CD4-positive, alpha-beta memory T cell (primary cell): Measurements from ENCODE around the gene MLLT6. TPM values are rescaled to one million over a fixed set of nuclear protein-coding genes. Genes with fewer than 3 reads are reported as not detected.

ENCODE experiments used
- CTCF ChIA-PET: fragments of 350-600 bp; sonication (Branson Sonifier 250); formaldehyde crosslinking; loops from one replicate; lab custom pipeline; 2021; ENCODE audit warnings: inconsistent platforms; ENCODE audit not compliant: partially characterized antibody; lab: Charles Lee
- POLR2A ChIA-PET: fragments of 350-600 bp; sonication (Branson Sonifier 250); formaldehyde crosslinking; loops from one replicate; lab custom pipeline; 2021; ENCODE audit not compliant: partially characterized antibody; lab: Charles Lee
- DNase-seq, 5 donors: peaks; one replicate each; pipeline versions ENCODE4 v3.0.0 to v3.0.0-alpha.2; 2020 to 2022; ENCODE audit warnings: mixed read lengths in 1 of 5
- H3K27ac ChIP-seq: one replicate; pipeline ENCODE4 v1.7.0; 2013; ENCODE audit warnings: low read depth, low read length
- H3K27me3 ChIP-seq: 2 replicates; pipeline ENCODE4 v1.7.0; 2013; ENCODE audit warnings: mild to moderate bottlenecking, low read length, moderate library complexity; ENCODE audit not compliant: insufficient read depth
- H3K36me3 ChIP-seq: 2 replicates; pipeline ENCODE4 v1.7.0; 2013; ENCODE audit warnings: mild to moderate bottlenecking, low read length, moderate library complexity; ENCODE audit not compliant: insufficient read depth
- H3K4me1 ChIP-seq: 2 replicates; pipeline ENCODE4 v1.7.0; 2013; ENCODE audit warnings: mild to moderate bottlenecking, low read length, moderate library complexity; ENCODE audit not compliant: insufficient read depth
- H3K4me3 ChIP-seq, 2 donors: one replicate each; pipeline ENCODE4 v1.7.0; 2013; ENCODE audit warnings: low read length in 2 of 2, mild to moderate bottlenecking in 1 of 2
- H3K9me3 ChIP-seq, 2 donors: one replicate each; pipeline ENCODE4 v1.7.0; 2013; ENCODE audit warnings: low read length in 2 of 2, control low read depth in 1 of 2; ENCODE audit not compliant: control insufficient read depth in 1 of 2
- H3K27ac Mint-ChIP-seq, 7 donors: one replicate each; pipeline ENCODE4 v1.8.0; 2020 to 2021; ENCODE audit warnings: mixed read lengths in 7 of 7, mild to moderate bottlenecking in 6 of 7, inconsistent platforms in 3 of 7, moderate library complexity in 3 of 7
- H3K27me3 Mint-ChIP-seq, 2 donors: one replicate each; pipeline ENCODE4 v1.8.0; 2020 to 2021; ENCODE audit warnings: mixed read lengths in 2 of 2
- H3K36me3 Mint-ChIP-seq, 2 donors: one replicate each; pipeline ENCODE4 v1.8.0; 2020 to 2021; ENCODE audit warnings: mixed read lengths in 2 of 2, inconsistent platforms in 1 of 2, mild to moderate bottlenecking in 1 of 2
- H3K4me1 Mint-ChIP-seq, 4 donors: one replicate each; pipeline ENCODE4 v1.8.0; 2020 to 2021; ENCODE audit warnings: mixed read lengths in 4 of 4, mild to moderate bottlenecking in 1 of 4
- H3K4me3 Mint-ChIP-seq, 8 donors: one replicate each; pipeline ENCODE4 v1.8.0; 2020 to 2021; ENCODE audit warnings: mixed read lengths in 8 of 8, mild to moderate bottlenecking in 7 of 8, moderate library complexity in 6 of 8, inconsistent platforms in 3 of 8
- H3K9me3 Mint-ChIP-seq, 8 donors: one replicate each; pipeline ENCODE4 v1.8.0; 2020 to 2021; ENCODE audit warnings: mixed read lengths in 8 of 8, mild to moderate bottlenecking in 5 of 8, inconsistent platforms in 3 of 8, moderate library complexity in 1 of 8
- intact Hi-C: fragments of 100-400 bp; cut with micrococcal nuclease; formaldehyde crosslinking; loops from one replicate; pipeline ENCODE4 v1.15.1; 2023
- polyA plus RNA-seq, 2 donors: library from polyadenylated mRNA; unstranded; fragments of 300-500 nt; fragmentation: Illumina TruSeq; gene quantifications; one replicate each; pipeline ENCODE4 v1.2.3, GENCODE V29; 2021
- total RNA-seq, 2 experiments: library from RNA; stranded (reverse); gene quantifications; one replicate each; pipeline ENCODE4 v1.2.3, GENCODE V29; 2021

The MLLT6 gene
- total and polyA plus RNA-seq, 4 experiments from 2014 or later: 3.0 to 505 (median 254) TPM

- ChIA-PET POLR2A (interaction anchor here (1.3 to 14.0 kb wide), 3 partner anchors 17 to 32 kb away, joined by 7 to 588 read pairs (median 37); partner anchors contain the start of genes CISD3 and EPOP), CTCF (interaction anchor here (1.1 to 6.5 kb wide), 4 partner anchors 20 to 33 kb away, joined by 4 to 34 read pairs (median 18); partner anchors contain the start of gene EPOP)
- H3K36me3 ChIP-seq: peaks cover 40% of the 10 kb centered on the region
- peak overlapping the region in 6 of 7 donors; percentile 83 to 96 (median 91) for H3K27ac Mint-ChIP-seq
- H3K9me3 ChIP-seq: no peaks in the 10 kb centered on the region
- H3K4me1 ChIP-seq: peaks cover 48% of the 10 kb centered on the region
- H3K4me1 Mint-ChIP-seq: peaks cover 21 to 68% (median 45%) of the 10 kb centered on the region in 4 donors
- no peak for DNase-seq
- H3K36me3 Mint-ChIP-seq: peaks cover 32 to 82% of the 10 kb centered on the region in 2 donors
- H3K4me3 ChIP-seq: no peak overlapping the region
- H3K27me3 ChIP-seq: no peaks in the 10 kb centered on the region
- H3K27me3 Mint-ChIP-seq: no peaks in the 10 kb centered on the region
- H3K9me3 Mint-ChIP-seq: no peaks in the 10 kb centered on the region
- intact Hi-C loops: loop anchor here (10.0 kb wide), 1 partner anchor 497 kb away; the partner anchor contains the start of gene RPL19
- H3K27ac ChIP-seq: peak overlapping the region; percentile 76
- H3K4me3 Mint-ChIP-seq: peak overlapping the region; percentile 37 to 99 (median 96)
These were observed 2.7 kb downstream of the MLLT6 start for GRCh38 chr17:38707678-38708351.

DNA sequence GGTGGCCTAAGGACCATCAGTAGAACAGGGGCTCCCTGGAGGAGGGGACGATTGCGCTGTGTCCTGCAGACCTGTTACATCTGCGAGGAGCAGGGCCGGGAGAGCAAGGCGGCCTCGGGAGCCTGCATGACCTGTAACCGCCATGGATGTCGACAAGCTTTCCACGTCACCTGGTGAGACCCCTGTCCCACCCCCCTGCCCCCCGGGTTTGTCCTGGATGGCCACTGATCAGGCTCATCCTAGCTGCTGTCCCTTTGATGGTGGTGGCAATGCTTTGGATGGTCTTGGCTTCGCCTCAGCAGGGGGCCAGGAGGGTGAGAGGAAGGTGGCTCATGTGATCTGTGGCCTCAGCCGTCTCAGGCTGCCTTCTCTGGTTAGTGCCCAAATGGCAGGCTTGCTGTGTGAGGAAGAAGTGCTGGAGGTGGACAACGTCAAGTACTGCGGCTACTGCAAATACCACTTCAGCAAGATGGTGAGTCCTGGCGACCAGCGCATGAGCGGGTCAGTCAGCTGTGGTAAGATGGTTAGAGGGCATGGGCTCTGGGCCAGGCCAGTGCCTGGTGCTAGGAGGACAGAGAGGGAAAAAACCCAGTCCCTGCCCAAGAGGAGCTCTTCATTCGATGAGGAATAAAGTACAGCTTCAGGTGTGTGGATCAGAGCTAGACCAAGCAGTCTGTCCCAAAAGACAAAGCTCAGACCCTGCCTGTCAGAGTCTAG lies 4.2 kb downstream of the MLLT6 start:
- no peaks in the 10 kb centered on the region for H3K27me3 ChIP-seq
- no peak overlapping the region for H3K27ac ChIP-seq
- ChIA-PET POLR2A (interaction anchor here (0.6 to 14.0 kb wide), 3 partner anchors 10 to 43 kb away, joined by 3 to 588 read pairs (median 5); partner anchors contain the start of gene CISD3), CTCF (interaction anchor here (1.3 to 6.5 kb wide), 2 partner anchors 19 to 25 kb away, joined by 9 to 34 read pairs; no protein-coding TSS in a partner anchor)
- H3K9me3 ChIP-seq: no peaks in the 10 kb centered on the region
- peaks cover 42% of the 10 kb centered on the region for H3K4me1 ChIP-seq
- peaks cover 32 to 78% of the 10 kb centered on the region in 2 donors for H3K36me3 Mint-ChIP-seq
- DNase-seq: no peak
- peaks cover 55% of the 10 kb centered on the region for H3K36me3 ChIP-seq
- no peaks in the 10 kb centered on the region for H3K9me3 Mint-ChIP-seq
- intact Hi-C loops: loop anchor here (10.0 kb wide), 1 partner anchor 496 kb away; the partner anchor contains the start of gene RPL19
- peak overlapping the region in 5 of 7 donors; percentile 60 to 82 (median 73) for H3K27ac Mint-ChIP-seq
- no peak overlapping the region for H3K4me3 Mint-ChIP-seq
- peaks cover 20 to 59% (median 38%) of the 10 kb centered on the region in 4 donors for H3K4me1 Mint-ChIP-seq
- no peaks in the 10 kb centered on the region for H3K27me3 Mint-ChIP-seq
- no peak overlapping the region for H3K4me3 ChIP-seq

DNA sequence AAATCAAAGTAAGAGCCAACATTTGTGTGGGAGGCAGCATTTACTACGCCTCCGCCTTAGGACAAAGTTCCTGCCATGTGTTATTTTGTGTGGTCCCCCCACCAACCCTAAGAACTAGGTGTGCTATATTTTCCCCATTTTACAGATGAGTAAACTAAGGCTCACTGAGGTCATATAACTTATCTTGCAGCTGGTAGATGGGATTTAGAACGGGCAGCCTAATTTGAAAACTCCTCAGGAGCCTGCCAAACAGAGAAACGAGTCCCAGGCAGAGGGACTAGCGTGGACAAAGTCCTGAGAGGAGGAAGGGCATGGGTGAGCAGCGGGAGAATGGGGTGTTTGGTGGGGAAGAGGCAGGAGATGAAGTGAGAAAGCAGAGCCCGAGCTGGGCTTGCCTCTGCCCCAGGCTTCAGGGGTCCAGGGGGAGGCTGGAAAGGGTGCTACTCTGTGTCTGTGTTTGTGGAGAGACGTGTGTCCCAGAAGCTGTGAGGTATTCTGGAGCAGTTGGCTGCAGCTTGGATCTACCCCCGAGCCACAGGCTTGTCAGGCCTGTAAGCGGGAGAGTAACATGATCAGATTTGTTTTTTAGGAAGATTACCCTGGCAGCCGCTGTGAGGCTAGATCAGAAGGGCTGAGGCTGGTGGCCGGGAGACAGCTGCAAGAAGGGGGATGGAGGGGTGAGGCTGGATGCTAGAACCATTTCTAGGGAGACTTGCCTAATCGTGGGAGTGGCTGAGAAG lies 5.0 kb downstream of the MLLT6 start:
- no peak overlapping the region for H3K4me3 ChIP-seq
- Mint-ChIP-seq H3K4me3 (no peak overlapping the region), H3K36me3 (peaks cover 32 to 79% of the 10 kb centered on the region in 2 donors), H3K27me3 (no peaks in the 10 kb centered on the region), H3K27ac (peak overlapping the region; percentile 67 to 86 (median 80)), H3K4me1 (peaks cover 19 to 63% (median 34%) of the 10 kb centered on the region in 4 donors), H3K9me3 (no peaks in the 10 kb centered on the region)
- no peak for DNase-seq
- peaks cover 56% of the 10 kb centered on the region for H3K36me3 ChIP-seq
- peaks cover 40% of the 10 kb centered on the region for H3K4me1 ChIP-seq
- intact Hi-C loops: loop anchor here (10.0 kb wide), 1 partner anchor 495 kb away; the partner anchor contains the start of gene RPL19
- H3K9me3 ChIP-seq: no peaks in the 10 kb centered on the region
- CTCF ChIA-PET: interaction anchor here (0.8 to 6.5 kb wide), 4 partner anchors 18 to 32 kb away, joined by 3 to 34 read pairs (median 8); no protein-coding TSS in a partner anchor
- no peak overlapping the region for H3K27ac ChIP-seq
- no peaks in the 10 kb centered on the region for H3K27me3 ChIP-seq
- POLR2A ChIA-PET: interaction anchor here (1.3 to 14.0 kb wide), 3 partner anchors 8 to 15 kb away, joined by 5 to 588 read pairs (median 8); partner anchors contain the start of gene CISD3

DNA sequence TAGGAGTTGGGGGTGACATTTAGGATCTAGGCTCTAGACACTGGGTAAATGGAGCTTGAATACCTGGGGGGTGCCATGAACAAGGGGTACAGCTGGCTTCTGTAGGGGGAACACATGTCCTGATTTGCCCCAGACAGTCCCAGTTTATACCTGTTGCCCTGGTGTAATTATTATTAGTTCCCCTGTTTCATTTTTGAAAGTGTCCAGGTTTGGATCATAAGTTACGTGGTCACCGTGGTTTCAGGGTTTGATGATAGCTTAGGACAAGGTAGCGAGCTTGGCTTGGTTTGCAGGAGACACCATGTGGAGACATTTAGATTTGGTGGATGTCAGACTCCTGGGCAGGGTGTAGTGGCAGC lies 5.5 kb downstream of the MLLT6 start:
- peaks cover 43% of the 10 kb centered on the region for H3K4me1 ChIP-seq
- ChIA-PET POLR2A (interaction anchor here (1.3 to 14.0 kb wide), 2 partner anchors 9 to 15 kb away, joined by 8 to 588 read pairs; partner anchors contain the start of gene CISD3), CTCF (interaction anchor here (0.8 to 1.1 kb wide), 3 partner anchors 18 to 33 kb away, joined by 3 to 6 read pairs (median 4); no protein-coding TSS in a partner anchor)
- intact Hi-C loops: no loop called here
- Mint-ChIP-seq H3K27me3 (no peaks in the 10 kb centered on the region), H3K36me3 (peaks cover 32 to 83% of the 10 kb centered on the region in 2 donors), H3K9me3 (no peaks in the 10 kb centered on the region), H3K4me1 (peaks cover 19 to 68% (median 34%) of the 10 kb centered on the region in 4 donors), H3K4me3 (no peak overlapping the region), H3K27ac (peak overlapping the region; percentile 7 to 86 (median 65))
- H3K27me3 ChIP-seq: no peaks in the 10 kb centered on the region
- H3K4me3 ChIP-seq: no peak overlapping the region
- peaks cover 62% of the 10 kb centered on the region for H3K36me3 ChIP-seq
- H3K9me3 ChIP-seq: no peaks in the 10 kb centered on the region
- no peak overlapping the region for H3K27ac ChIP-seq
- DNase-seq: no peak

- Histone ChIP-seq H3K27me3 (no peaks in the 10 kb centered on the region), H3K4me1 (peaks cover 43% of the 10 kb centered on the region), H3K27ac (no peak overlapping the region), H3K4me3 (no peak overlapping the region), H3K9me3 (no peaks in the 10 kb centered on the region), H3K36me3 (peaks cover 66% of the 10 kb centered on the region)
- Mint-ChIP-seq H3K4me3 (no peak overlapping the region), H3K27ac (peak overlapping the region in 5 of 7 donors; percentile 7 to 81 (median 67)), H3K4me1 (peaks cover 19 to 69% (median 34%) of the 10 kb centered on the region in 4 donors), H3K36me3 (peaks cover 36 to 84% of the 10 kb centered on the region in 2 donors), H3K9me3 (no peaks in the 10 kb centered on the region), H3K27me3 (no peaks in the 10 kb centered on the region)
- POLR2A ChIA-PET: interaction anchor here (1.3 to 14.0 kb wide), 2 partner anchors 9 to 14 kb away, joined by 8 to 588 read pairs; partner anchors contain the start of gene CISD3
- CTCF ChIA-PET: interaction anchor here (0.8 to 1.1 kb wide), 2 partner anchors 17 to 24 kb away, joined by 4 to 6 read pairs; no protein-coding TSS in a partner anchor
- DNase-seq: no peak
- intact Hi-C loops: no loop called here
These were observed 5.9 kb downstream of the MLLT6 start for GRCh38 chr17:38710985-38711384.

DNA sequence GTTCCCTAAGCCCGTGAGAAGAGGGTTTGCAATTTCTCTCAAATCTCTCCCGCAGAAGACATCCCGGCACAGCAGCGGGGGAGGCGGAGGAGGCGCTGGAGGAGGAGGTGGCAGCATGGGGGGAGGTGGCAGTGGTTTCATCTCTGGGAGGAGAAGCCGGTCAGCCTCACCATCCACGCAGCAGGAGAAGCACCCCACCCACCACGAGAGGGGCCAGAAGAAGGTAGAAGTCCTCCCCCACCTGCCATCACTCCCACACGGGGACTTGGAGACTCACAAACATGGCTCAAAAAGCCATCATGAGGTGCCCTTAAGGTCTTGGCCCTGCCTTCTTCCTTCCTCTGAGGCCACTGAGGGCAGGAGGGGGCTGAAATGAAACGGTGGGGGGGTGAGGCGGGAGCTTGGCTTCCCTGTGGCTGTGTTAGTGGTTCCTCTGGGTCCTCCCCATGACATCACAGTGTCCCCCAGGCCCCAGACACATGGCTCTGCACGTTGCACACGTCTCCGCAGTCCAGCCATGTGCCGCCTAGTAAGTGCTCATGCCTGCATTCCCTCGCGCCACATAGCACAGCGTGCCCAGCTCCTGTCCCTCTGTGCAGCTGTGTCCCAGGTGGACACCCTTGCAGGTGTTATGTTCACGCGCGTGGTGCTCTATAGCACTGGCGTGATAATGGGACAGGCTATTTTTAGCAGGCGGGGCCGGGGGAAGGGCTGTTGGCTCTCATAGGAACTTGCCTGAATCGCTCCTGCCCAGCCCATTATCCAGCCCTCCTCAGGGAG lies 6.9 kb downstream of the MLLT6 start:
- no peak overlapping the region for H3K27ac ChIP-seq
- H3K36me3 ChIP-seq: peaks cover 75% of the 10 kb centered on the region
- intact Hi-C loops: no loop called here
- CTCF ChIA-PET: no interaction called here
- peak overlapping the region in 4 of 7 donors; percentile 24 to 64 (median 34) for H3K27ac Mint-ChIP-seq
- H3K4me3 Mint-ChIP-seq: no peak overlapping the region
- H3K36me3 Mint-ChIP-seq: peaks cover 39 to 79% of the 10 kb centered on the region in 2 donors
- no peaks in the 10 kb centered on the region for H3K27me3 Mint-ChIP-seq
- no peaks in the 10 kb centered on the region for H3K9me3 ChIP-seq
- DNase-seq: no peak
- no peak overlapping the region for H3K4me3 ChIP-seq
- POLR2A ChIA-PET: interaction anchor here (1.1 to 14.0 kb wide), 2 partner anchors 10 to 13 kb away, joined by 4 to 588 read pairs; partner anchors contain the start of gene CISD3
- no peaks in the 10 kb centered on the region for H3K9me3 Mint-ChIP-seq
- H3K4me1 Mint-ChIP-seq: peaks cover 19 to 65% (median 29%) of the 10 kb centered on the region in 4 donors
- H3K27me3 ChIP-seq: no peaks in the 10 kb centered on the region
- H3K4me1 ChIP-seq: peaks cover 37% of the 10 kb centered on the region
